Measurements from ENCODE around the gene WRNIP1. TPM values are rescaled to one million over a fixed set of nuclear protein-coding genes. Genes with fewer than 3 reads are reported as not detected.
A peak's percentile ranks its signal among the peaks of the same experiment; 100 is the strongest.

The WRNIP1 gene
- total and polyA plus RNA-seq, 2 of the 13 experiments (the other 11 are each of a cell fraction or from before 2014, with no cell fraction given) = 77.7 to 90.3 TPM

- TF ChIP-seq GPBP1L1 (CRISPR knock-in tag; IDR thresholded peaks at IDR 0.05) (no peak), ZBTB3 (CRISPR knock-in tag; IDR thresholded peaks at IDR 0.05; ENCODE audit: borderline replicate concordance, low read depth) (no peak), ZNF850 (CRISPR knock-in tag; conservative IDR thresholded peaks at IDR 0.05) (no peak), ZBTB4 (CRISPR knock-in tag; IDR thresholded peaks at IDR 0.05; ENCODE audit: borderline replicate concordance) (no peak), ZBTB34 (CRISPR knock-in tag; IDR thresholded peaks at IDR 0.05) (0 out of 2 replicates have a peak, but pooled peaks have one; percentile 48), AHR (CRISPR knock-in tag; IDR thresholded peaks at IDR 0.05) (no peak), NAIF1 (CRISPR knock-in tag; IDR thresholded peaks at IDR 0.05; ENCODE audit: borderline replicate concordance) (no peak), GZF1 (CRISPR knock-in tag; IDR thresholded peaks at IDR 0.05) (no peak), ZNF556 (CRISPR knock-in tag; IDR thresholded peaks at IDR 0.05; ENCODE audit: borderline replicate concordance) (no peak), SP1 (IDR thresholded peaks at IDR 0.05) (no peak), SP1 (CRISPR knock-in tag; IDR thresholded peaks at IDR 0.05) (no peak), ZNF746 (CRISPR knock-in tag; IDR thresholded peaks at IDR 0.05) (no peak), SALL1 (CRISPR knock-in tag; IDR thresholded peaks at IDR 0.05) (peak; percentile 15; the same call in 1 of the 2 replicates), KLF11 (CRISPR knock-in tag; IDR thresholded peaks at IDR 0.05) (no peak), E2F1 (CRISPR knock-in tag; IDR thresholded peaks at IDR 0.05) (no peak), ZNF629 (CRISPR knock-in tag; conservative IDR thresholded peaks at IDR 0.05) (no peak), TAF1 (CRISPR knock-in tag; IDR thresholded peaks at IDR 0.05) (no peak), ZNF225 (CRISPR knock-in tag; IDR thresholded peaks at IDR 0.05) (0 out of 2 replicates have a peak, but pooled peaks have one; percentile 16), ZNF10 (CRISPR knock-in tag; IDR thresholded peaks at IDR 0.05; ENCODE audit: borderline replicate concordance, low read depth) (no peak), TFAP4 (IDR thresholded peaks at IDR 0.05; ENCODE audit: borderline replicate concordance, low read depth) (no peak), ZNF274 (CRISPR knock-in tag; IDR thresholded peaks at IDR 0.05) (no peak), ZNF558 (CRISPR knock-in tag; IDR thresholded peaks at IDR 0.05; ENCODE audit: borderline replicate concordance) (no peak)
These were observed 1.2 kb upstream of the WRNIP1 start (continued) for GRCh38 chr6:2763876-2764540.

All from HepG2 (cell line).